Right hindlimb (tissue), 1 donor: ENCODE results near the gene MSI2.

ENCODE experiments used
- DNase-seq: peaks from one replicate; pipeline ENCODE4 v3.0.0-alpha.2; 2018

The MSI2 gene

GRCh38 chr17:57400648-57401047, 144.3 kb downstream of the MSI2 start:
- no peak for DNase-seq

GRCh38 chr17:57401556-57402488, 145.5 kb downstream of the MSI2 start:
- DNase-seq: no peak

GRCh38 chr17:57402681-57403180, 146.4 kb downstream of the MSI2 start:
- DNase-seq: no peak

- no peak for DNase-seq
Measured at GRCh38 chr17:57403236-57403635, 146.9 kb downstream of the MSI2 start.

- DNase-seq: no peak
Measured at GRCh38 chr17:57404073-57404472, 147.8 kb downstream of the MSI2 start.

GRCh38 chr17:57404795-57405490, 148.6 kb downstream of the MSI2 start:
- no peak for DNase-seq

- no peak for DNase-seq
Measured at GRCh38 chr17:57405491-57406072, 149.3 kb downstream of the MSI2 start.

GRCh38 chr17:57406131-57406980, 150.0 kb downstream of the MSI2 start:
- no peak for DNase-seq

GRCh38 chr17:57406981-57407286, 150.6 kb downstream of the MSI2 start:
- no peak for DNase-seq

GRCh38 chr17:57407287-57408070, 151.2 kb downstream of the MSI2 start:
- DNase-seq: no peak

GRCh38 chr17:57408071-57408811, 151.9 kb downstream of the MSI2 start:
- DNase-seq: no peak

GRCh38 chr17:57410169-57410568, 153.8 kb downstream of the MSI2 start:
- DNase-seq: no peak

GRCh38 chr17:57412520-57413096, 156.3 kb downstream of the MSI2 start:
- DNase-seq: no peak

GRCh38 chr17:57413848-57414651, 157.7 kb downstream of the MSI2 start:
- no peak for DNase-seq

- DNase-seq: no peak
Measured at GRCh38 chr17:57415751-57416207, 159.5 kb downstream of the MSI2 start.

- no peak for DNase-seq
Measured at GRCh38 chr17:57416369-57416768, 160.0 kb downstream of the MSI2 start.

- DNase-seq: no peak
Measured at GRCh38 chr17:57417956-57418355, 161.6 kb downstream of the MSI2 start.

- no peak for DNase-seq
Measured at GRCh38 chr17:57418463-57419246, 162.3 kb downstream of the MSI2 start.
